ENCODE measurements around the gene SLC9A4.

SLC9A4 gene

DNA sequence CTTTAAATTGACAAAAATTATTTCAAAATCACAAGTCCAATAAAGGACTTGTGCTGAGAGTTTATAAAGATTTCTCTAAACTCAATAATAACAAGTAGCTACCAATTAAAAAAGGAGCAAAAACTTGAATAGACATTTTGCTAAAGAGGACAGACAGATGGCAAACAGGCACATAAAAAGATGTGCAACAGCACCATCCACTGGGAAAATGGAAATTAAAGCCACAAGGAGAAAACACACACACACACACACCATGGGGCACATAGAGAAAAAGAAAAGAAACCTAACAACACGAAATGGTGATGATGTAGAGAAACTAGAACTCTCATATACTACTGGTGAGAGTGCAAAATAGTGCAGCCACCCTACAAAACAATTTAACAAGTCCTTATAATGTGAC is 12.6 kb upstream of the SLC9A4 start:
- Histone ChIP-seq H3K9me3 (ENCODE audit: control insufficient read depth, low read depth, low read length) (no peaks in the 10 kb centered on the region), H3K36me3 (ENCODE audit: control insufficient read depth, low read depth, low read length) (no peaks in the 10 kb centered on the region), H3K27me3 (ENCODE audit: control insufficient read depth, insufficient read depth, low read length) (no peaks in the 10 kb centered on the region), H3K27ac (ENCODE audit: low read length) (no peak overlapping the region), H3K4me1 (ENCODE audit: control insufficient read depth, low read depth, low read length) (no peaks in the 10 kb centered on the region), H3K4me3 (ENCODE audit: low read length) (no peak overlapping the region), H3K9ac (ENCODE audit: low read length) (no peak overlapping the region)

DNA sequence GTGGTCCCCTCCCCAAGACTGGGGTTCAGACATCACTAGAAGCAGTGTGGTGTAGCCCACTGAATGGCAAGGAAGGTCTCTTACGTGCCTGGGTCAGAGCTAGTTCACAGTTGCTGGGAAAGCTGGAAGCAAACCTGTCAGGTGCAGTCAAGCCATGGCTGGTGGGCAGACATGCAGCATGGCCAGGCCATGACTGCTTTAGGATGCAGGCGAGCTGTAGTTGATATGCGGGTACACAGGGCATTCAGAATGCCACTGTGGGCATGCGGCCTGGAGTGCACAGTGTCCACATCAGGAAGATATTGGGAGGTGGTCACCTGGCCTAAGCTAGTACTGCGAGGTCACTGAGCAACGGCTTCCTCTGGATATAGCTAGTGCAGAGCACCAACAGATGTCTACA is 11.8 kb upstream of the SLC9A4 start:
- H3K4me1 ChIP-seq (ENCODE audit: control insufficient read depth, low read depth, low read length) = no peaks in the 10 kb centered on the region
- H3K36me3 ChIP-seq (ENCODE audit: control insufficient read depth, low read depth, low read length) = no peaks in the 10 kb centered on the region
- no peak overlapping the region for H3K4me3 ChIP-seq (ENCODE audit: low read length)
- no peaks in the 10 kb centered on the region for H3K27me3 ChIP-seq (ENCODE audit: control insufficient read depth, insufficient read depth, low read length)
- H3K9ac ChIP-seq (ENCODE audit: low read length) = no peak overlapping the region
- H3K9me3 ChIP-seq (ENCODE audit: control insufficient read depth, low read depth, low read length) = no peaks in the 10 kb centered on the region
- H3K27ac ChIP-seq (ENCODE audit: low read length) = no peak overlapping the region

DNA sequence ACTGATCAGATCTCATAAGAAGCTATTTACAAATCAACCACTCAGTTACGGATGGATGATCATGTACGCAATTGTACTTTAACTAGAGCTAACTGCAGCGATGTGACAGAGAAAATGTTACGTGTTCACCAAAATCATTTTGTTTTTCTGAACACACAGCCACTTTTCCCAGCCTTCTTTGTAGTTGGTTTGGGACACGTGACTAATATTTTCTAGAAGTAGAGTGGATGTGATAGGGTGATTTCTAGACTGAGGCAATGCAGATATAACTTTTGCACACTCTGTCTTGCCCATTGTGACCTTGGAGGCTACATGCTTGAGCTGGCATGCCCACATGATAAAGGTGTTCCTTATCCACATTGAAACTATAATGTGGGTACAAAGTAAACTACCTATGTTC is 9.9 kb upstream of the SLC9A4 start:
- H3K9ac ChIP-seq (ENCODE audit: low read length) = no peak overlapping the region
- H3K27me3 ChIP-seq (ENCODE audit: control insufficient read depth, insufficient read depth, low read length) = no peaks in the 10 kb centered on the region
- H3K9me3 ChIP-seq (ENCODE audit: control insufficient read depth, low read depth, low read length) = no peaks in the 10 kb centered on the region
- H3K36me3 ChIP-seq (ENCODE audit: control insufficient read depth, low read depth, low read length) = no peaks in the 10 kb centered on the region
- H3K4me1 ChIP-seq (ENCODE audit: control insufficient read depth, low read depth, low read length) = no peaks in the 10 kb centered on the region
- no peak overlapping the region for H3K4me3 ChIP-seq (ENCODE audit: low read length)
- no peak overlapping the region for H3K27ac ChIP-seq (ENCODE audit: low read length)

DNA sequence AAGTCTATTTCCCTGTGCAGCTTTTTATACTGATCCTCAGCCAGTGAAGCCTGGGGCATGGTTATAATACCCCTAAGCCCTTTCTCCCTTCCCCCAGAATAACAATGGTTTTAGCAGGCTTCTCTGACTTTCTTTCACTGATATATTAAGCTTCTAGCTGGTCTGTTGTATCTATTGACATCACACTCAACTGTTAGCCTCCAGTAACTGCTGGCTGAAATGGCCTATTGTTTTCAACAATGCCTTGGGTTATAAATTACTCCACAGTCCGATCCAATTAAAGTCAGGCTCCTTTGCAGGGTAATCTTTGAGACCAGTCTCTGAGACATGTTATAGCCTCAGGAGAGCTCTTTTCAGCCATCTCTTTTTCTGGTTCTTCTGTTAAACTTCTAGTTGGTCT is 2.9 kb upstream of the SLC9A4 start:
- H3K27me3 ChIP-seq (ENCODE audit: control insufficient read depth, insufficient read depth, low read length) = no peaks in the 10 kb centered on the region
- peaks cover 3% of the 10 kb centered on the region for H3K4me1 ChIP-seq (ENCODE audit: control insufficient read depth, low read depth, low read length)
- no peaks in the 10 kb centered on the region for H3K36me3 ChIP-seq (ENCODE audit: control insufficient read depth, low read depth, low read length)
- H3K9me3 ChIP-seq (ENCODE audit: control insufficient read depth, low read depth, low read length) = peaks cover 3% of the 10 kb centered on the region
- no peak overlapping the region for H3K9ac ChIP-seq (ENCODE audit: low read length)
- no peak overlapping the region for H3K4me3 ChIP-seq (ENCODE audit: low read length)
- no peak overlapping the region for H3K27ac ChIP-seq (ENCODE audit: low read length)

DNA sequence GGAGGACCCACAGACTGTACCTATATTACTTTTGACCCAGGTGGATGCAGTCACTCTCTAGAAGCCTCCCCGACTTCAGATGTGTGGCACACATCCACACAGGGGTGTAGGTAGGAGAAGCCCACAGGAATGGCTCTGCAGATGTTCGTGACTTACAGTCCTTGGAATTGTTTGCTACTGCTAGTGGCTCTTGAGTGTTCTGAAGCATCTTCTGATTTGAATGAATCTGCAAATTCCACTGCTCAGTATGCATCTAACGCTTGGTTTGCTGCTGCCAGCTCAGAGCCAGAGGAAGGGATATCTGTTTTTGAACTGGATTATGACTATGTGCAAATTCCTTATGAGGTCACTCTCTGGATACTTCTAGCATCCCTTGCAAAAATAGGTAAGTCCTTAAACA is 605 bp downstream of the SLC9A4 start:
- H3K4me1 ChIP-seq (ENCODE audit: control insufficient read depth, low read depth, low read length) = peaks cover 3% of the 10 kb centered on the region
- no peak overlapping the region for H3K27ac ChIP-seq (ENCODE audit: low read length)

DNA sequence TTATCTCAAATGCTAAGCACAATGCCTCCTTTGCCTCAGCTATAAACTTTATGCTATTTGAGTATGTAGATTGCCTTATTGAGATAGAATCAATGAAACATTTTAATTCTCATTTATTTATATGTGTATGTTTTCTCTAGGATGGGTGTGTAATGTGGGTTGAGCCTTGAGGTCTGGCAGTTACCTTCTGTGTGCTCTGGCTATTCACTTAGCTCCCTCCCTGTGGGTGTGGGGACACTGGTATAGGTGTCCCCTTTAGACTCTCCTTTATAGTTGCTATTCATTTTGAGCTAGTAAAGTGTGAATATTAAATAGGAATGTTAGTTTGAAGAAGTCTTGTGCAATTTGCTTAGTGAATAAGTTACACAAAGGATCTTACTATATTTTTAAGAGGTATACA is 1.8 kb downstream of the SLC9A4 start:
- no peaks in the 10 kb centered on the region for H3K9me3 ChIP-seq (ENCODE audit: control insufficient read depth, low read depth, low read length)
- H3K4me1 ChIP-seq (ENCODE audit: control insufficient read depth, low read depth, low read length) = peaks cover 3% of the 10 kb centered on the region
- H3K27ac ChIP-seq (ENCODE audit: low read length) = no peak overlapping the region
- no peak overlapping the region for H3K4me3 ChIP-seq (ENCODE audit: low read length)
- no peak overlapping the region for H3K9ac ChIP-seq (ENCODE audit: low read length)
- no peaks in the 10 kb centered on the region for H3K27me3 ChIP-seq (ENCODE audit: control insufficient read depth, insufficient read depth, low read length)
- H3K36me3 ChIP-seq (ENCODE audit: control insufficient read depth, low read depth, low read length) = no peaks in the 10 kb centered on the region

More for the DNA sequence above, 605 bp downstream of the SLC9A4 start:
- Histone ChIP-seq H3K4me3 (ENCODE audit: low read length) (no peak overlapping the region), H3K27me3 (ENCODE audit: control insufficient read depth, insufficient read depth, low read length) (no peaks in the 10 kb centered on the region), H3K9ac (ENCODE audit: low read length) (no peak overlapping the region), H3K9me3 (ENCODE audit: control insufficient read depth, low read depth, low read length) (peaks cover 3% of the 10 kb centered on the region), H3K36me3 (ENCODE audit: control insufficient read depth, low read depth, low read length) (no peaks in the 10 kb centered on the region)

DNA sequence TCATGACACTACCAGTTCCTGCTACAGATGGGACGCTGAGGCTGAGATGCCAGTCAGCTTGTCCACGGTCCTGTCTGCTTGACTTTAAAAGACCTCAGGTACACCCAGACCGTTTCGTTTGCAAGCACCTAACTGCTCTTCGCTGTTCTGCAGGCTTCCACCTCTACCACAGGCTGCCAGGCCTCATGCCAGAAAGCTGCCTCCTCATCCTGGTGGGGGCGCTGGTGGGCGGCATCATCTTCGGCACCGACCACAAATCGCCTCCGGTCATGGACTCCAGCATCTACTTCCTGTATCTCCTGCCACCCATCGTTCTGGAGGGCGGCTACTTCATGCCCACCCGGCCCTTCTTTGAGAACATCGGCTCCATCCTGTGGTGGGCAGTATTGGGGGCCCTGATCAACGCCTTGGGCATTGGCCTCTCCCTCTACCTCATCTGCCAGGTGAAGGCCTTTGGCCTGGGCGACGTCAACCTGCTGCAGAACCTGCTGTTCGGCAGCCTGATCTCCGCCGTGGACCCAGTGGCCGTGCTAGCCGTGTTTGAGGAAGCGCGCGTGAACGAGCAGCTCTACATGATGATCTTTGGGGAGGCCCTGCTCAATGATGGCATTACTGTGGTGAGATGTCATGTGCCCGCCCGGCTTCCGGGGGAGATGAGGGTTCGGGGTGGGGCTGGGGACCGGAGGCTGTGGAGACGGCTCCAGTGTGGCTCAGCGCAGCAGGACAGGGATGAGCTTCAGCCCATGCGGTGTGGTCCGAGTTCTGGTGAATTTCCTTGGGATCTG is 5.9 kb downstream of the SLC9A4 start:
- no peaks in the 10 kb centered on the region for H3K27me3 ChIP-seq (ENCODE audit: control insufficient read depth, insufficient read depth, low read length)
- H3K4me1 ChIP-seq (ENCODE audit: control insufficient read depth, low read depth, low read length) = no peaks in the 10 kb centered on the region
- H3K27ac ChIP-seq (ENCODE audit: low read length) = no peak overlapping the region
- H3K36me3 ChIP-seq (ENCODE audit: control insufficient read depth, low read depth, low read length) = no peaks in the 10 kb centered on the region
- H3K4me3 ChIP-seq (ENCODE audit: low read length) = no peak overlapping the region
- no peaks in the 10 kb centered on the region for H3K9me3 ChIP-seq (ENCODE audit: control insufficient read depth, low read depth, low read length)
- H3K9ac ChIP-seq (ENCODE audit: low read length) = no peak overlapping the region

DNA sequence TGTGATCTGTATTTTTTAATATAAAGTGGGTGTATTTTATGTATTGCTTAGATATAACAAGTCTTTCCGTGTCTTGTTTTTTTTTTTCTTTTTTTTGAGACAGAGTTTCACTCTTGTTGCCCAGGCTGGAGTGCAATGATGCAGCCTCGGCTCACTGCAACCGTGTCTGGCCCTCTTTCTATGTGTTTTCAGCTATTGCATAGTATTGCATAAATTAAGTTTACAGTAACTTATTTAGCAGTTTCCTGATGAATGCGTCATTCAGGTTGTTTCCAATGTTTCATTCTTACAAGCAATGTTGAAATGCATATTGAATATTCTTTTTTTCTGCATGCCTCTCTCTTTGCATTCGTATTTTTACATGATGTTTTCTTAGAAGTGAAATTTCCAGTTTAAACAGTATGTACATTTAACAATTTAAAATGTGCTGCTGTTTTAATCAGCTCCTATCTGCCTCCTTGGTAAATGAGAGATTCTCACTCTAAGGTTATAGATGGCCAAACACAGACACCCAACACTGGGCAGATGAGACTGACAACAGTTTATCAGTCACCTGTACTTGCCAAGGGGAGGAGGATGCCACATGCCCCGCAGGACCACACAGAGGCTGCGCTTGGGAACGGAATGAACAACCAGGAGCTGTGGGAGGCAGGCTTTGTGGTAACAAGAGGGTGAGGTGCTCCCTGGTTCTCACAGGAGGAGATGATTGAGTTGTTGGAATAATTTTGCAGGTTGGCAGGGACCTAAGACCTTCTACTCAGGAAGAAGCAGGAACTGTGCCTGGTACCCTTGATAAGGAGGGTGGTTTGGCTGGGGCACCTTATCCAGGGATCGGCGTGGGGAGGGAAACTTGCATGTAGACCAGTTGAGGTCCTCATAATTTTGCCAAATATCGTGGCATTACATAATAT is 7.5 kb downstream of the SLC9A4 start:
- H3K9ac ChIP-seq (ENCODE audit: low read length) = no peak overlapping the region
- H3K27me3 ChIP-seq (ENCODE audit: control insufficient read depth, insufficient read depth, low read length) = no peaks in the 10 kb centered on the region
- no peaks in the 10 kb centered on the region for H3K9me3 ChIP-seq (ENCODE audit: control insufficient read depth, low read depth, low read length)
- no peaks in the 10 kb centered on the region for H3K36me3 ChIP-seq (ENCODE audit: control insufficient read depth, low read depth, low read length)
- H3K4me1 ChIP-seq (ENCODE audit: control insufficient read depth, low read depth, low read length) = no peaks in the 10 kb centered on the region
- no peak overlapping the region for H3K27ac ChIP-seq (ENCODE audit: low read length)
- no peak overlapping the region for H3K4me3 ChIP-seq (ENCODE audit: low read length)

DNA sequence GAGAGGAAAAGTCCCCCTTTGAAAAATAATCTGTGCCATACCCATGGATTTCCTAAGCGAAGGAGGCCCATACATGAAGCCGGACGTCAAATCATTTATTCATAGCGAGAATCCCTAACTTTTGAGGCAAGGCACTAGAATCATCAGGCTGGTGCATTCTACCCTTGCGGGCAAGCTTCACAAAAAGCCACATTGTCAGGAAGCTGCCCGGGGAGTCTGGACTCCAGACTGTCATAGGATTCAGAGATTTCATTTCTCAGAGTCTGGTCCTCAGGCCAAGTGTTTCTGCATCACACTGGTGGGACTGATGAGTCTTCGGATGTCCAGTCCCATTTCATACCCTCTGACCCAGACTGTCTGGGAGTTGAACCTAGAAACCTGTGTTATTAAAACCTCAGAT is 8.9 kb downstream of the SLC9A4 start:
- Histone ChIP-seq H3K9me3 (ENCODE audit: control insufficient read depth, low read depth, low read length) (no peaks in the 10 kb centered on the region), H3K27me3 (ENCODE audit: control insufficient read depth, insufficient read depth, low read length) (no peaks in the 10 kb centered on the region), H3K36me3 (ENCODE audit: control insufficient read depth, low read depth, low read length) (no peaks in the 10 kb centered on the region), H3K4me1 (ENCODE audit: control insufficient read depth, low read depth, low read length) (no peaks in the 10 kb centered on the region), H3K9ac (ENCODE audit: low read length) (no peak overlapping the region), H3K27ac (ENCODE audit: low read length) (no peak overlapping the region), H3K4me3 (ENCODE audit: low read length) (no peak overlapping the region)

DNA sequence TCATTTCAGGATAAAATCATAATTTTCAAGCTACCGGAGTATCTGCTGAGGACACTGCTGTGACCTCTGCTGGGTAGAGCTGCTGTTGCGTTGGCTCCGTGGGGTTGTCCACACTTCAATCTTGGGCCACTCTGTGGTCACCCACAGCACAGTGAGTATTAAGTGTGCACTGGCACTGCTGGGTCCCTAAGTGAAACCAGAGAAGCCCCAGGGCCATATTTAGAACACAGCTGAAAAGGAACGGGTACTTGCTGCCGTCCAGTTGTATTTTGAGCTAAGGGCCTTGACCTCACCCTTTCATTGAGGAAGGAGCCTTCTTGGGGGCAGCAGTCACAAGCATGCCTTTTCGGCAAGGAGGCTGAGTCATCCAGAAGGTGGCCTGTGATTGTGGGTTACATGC is 10.1 kb downstream of the SLC9A4 start:
- no peak overlapping the region for H3K27ac ChIP-seq (ENCODE audit: low read length)
- H3K4me3 ChIP-seq (ENCODE audit: low read length) = no peak overlapping the region
- H3K9ac ChIP-seq (ENCODE audit: low read length) = no peak overlapping the region
- no peaks in the 10 kb centered on the region for H3K9me3 ChIP-seq (ENCODE audit: control insufficient read depth, low read depth, low read length)
- no peaks in the 10 kb centered on the region for H3K4me1 ChIP-seq (ENCODE audit: control insufficient read depth, low read depth, low read length)
- no peaks in the 10 kb centered on the region for H3K36me3 ChIP-seq (ENCODE audit: control insufficient read depth, low read depth, low read length)
- H3K27me3 ChIP-seq (ENCODE audit: control insufficient read depth, insufficient read depth, low read length) = no peaks in the 10 kb centered on the region

DNA sequence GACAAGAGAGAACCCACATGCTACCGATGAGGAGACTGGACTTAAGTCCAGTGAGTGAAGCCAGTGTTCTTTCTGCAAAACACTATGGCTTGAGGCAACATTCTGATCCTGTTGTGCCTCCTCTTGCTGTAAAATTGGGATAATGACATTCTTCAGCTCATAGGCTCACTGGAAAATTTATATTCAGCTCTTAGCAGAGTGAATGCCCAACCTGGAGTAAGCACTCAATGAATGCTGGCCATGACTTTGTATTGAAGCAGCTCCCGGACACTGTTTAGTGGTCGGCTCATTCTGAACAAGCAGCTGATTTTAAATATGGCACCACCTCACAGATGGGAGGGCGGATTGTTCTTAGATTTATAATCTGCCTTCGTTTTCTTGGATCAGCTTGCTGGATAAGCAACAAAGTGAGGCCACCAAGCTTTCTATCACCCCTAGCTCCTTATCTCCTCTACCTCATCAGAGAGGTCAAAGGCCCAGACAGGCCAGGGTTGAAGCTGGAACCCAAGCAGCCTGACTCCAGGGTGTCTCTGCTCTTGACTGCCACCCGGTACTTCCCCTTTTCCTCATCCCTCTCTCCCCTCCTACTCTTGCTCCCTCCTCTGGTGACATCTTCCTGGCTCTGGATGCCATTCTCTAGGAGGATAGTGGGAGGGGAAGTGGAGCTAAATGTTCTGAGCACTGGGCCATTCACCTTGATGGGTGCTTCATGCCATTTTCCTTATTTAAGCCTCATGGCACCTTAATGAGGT is 11.5 kb downstream of the SLC9A4 start:
- Histone ChIP-seq H3K4me1 (ENCODE audit: control insufficient read depth, low read depth, low read length) (peaks cover 1% of the 10 kb centered on the region), H3K9ac (ENCODE audit: low read length) (no peak overlapping the region), H3K27ac (ENCODE audit: low read length) (no peak overlapping the region), H3K9me3 (ENCODE audit: control insufficient read depth, low read depth, low read length) (no peaks in the 10 kb centered on the region), H3K36me3 (ENCODE audit: control insufficient read depth, low read depth, low read length) (no peaks in the 10 kb centered on the region), H3K27me3 (ENCODE audit: control insufficient read depth, insufficient read depth, low read length) (no peaks in the 10 kb centered on the region), H3K4me3 (ENCODE audit: low read length) (no peak overlapping the region)
